Measurements from ENCODE around the gene VEGFA.

The VEGFA gene

DNA sequence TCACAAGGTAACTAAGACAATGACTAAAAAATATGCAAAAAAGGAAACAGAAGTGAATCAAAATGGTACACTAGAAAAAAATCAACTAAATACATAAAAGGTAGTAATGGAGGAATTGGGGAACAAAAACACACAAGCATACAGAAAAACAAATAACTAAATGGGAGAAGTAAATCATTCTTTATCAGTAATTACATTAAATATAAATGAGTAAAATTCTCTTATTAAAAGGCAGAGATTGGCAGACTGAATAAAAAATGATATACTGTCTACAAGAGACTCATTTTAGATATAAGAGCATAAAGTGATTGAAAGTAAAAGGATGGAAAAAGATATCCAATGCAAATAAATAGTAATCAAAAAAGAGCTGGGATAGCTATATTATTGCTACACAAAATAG lies 39.4 kb upstream of the VEGFA start:
- FAIRE-seq = no peak
- no peak for DNase-seq (ENCODE audit: insufficient read length)
- TF ChIP-seq TAF1 (IDR thresholded peaks at IDR 0.05; ENCODE audit: borderline replicate concordance, low read depth, low read length) (no peak), POLR2A (IDR thresholded peaks at IDR 0.05; ENCODE audit: low read depth, low read length) (no peak), POLR2AphosphoS5 (IDR thresholded peaks at IDR 0.05; ENCODE audit: low read depth, low read length) (no peak)

GRCh38 chr6:43733471-43734293 lies 36.3 kb upstream of the VEGFA start:
- DNase-seq (ENCODE audit: insufficient read length) = no peak
- FAIRE-seq = no peak
- no peak for TF ChIP-seq TAF1 (IDR thresholded peaks at IDR 0.05; ENCODE audit: borderline replicate concordance, low read depth, low read length)
- TF ChIP-seq POLR2AphosphoS5 (IDR thresholded peaks at IDR 0.05; ENCODE audit: low read depth, low read length) = no peak

DNA sequence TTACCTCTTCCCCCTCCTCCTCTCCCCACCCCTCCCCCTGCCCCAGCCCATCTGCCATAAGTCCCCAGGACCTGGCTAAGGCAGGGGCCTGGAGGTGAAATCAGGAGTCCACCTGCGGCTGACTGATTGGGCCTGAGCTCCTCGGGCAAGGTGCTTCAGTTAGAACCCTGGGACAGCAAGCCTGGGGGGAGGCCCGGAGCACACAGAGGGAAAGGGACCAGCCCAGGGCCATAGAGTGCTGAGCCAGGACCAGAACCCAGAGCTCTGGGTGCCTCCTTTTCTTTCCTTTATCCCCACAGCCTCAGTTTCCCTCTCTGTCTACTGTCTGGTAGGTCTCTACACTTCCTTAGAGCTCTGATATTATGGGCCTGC lies 35.7 kb upstream of the VEGFA start:
- TF ChIP-seq POLR2AphosphoS5 (IDR thresholded peaks at IDR 0.05; ENCODE audit: low read depth, low read length) (no peak), TAF1 (IDR thresholded peaks at IDR 0.05; ENCODE audit: borderline replicate concordance, low read depth, low read length) (no peak), POLR2A (IDR thresholded peaks at IDR 0.05; ENCODE audit: low read depth, low read length) (no peak)
- DNase-seq (ENCODE audit: insufficient read length) = no peak
- FAIRE-seq = no peak

- DNase-seq (ENCODE audit: insufficient read length) (no peak), FAIRE-seq (no peak)
- TF ChIP-seq POLR2AphosphoS5 (IDR thresholded peaks at IDR 0.05; ENCODE audit: low read depth, low read length) (no peak), POLR2A (IDR thresholded peaks at IDR 0.05; ENCODE audit: low read depth, low read length) (no peak), TAF1 (IDR thresholded peaks at IDR 0.05; ENCODE audit: borderline replicate concordance, low read depth, low read length) (no peak)
Measured at GRCh38 chr6:43735642-43736199, 34.3 kb upstream of the VEGFA start.

DNA sequence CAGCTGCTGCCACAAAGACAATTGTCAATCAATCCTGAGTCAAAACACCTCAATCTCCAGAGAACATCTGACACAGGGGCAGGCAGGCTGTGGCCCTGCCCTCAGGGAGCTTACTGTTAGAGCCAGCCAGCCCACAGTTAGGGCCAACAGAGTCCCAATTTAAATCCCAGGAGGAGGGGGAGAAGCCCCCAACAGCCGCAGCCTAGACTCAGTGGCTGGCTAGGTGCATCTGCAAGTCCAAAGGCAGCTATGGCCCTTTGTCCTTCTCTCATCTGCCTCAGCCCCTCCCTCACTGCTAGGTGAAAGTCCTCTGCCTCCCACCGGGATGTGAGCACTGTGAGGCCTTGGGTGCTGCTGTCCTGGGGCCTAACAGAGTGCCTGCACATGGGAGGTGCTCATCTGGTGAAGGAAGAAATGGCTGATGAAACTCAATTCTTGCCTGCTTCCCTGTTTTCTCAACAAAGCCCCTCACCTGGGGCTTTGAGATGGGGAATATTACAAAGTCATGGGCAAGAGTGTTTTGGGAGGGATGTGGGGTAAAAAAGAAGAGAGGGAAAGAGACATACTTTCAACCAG lies 33.7 kb upstream of the VEGFA start:
- TF ChIP-seq POLR2AphosphoS5 (IDR thresholded peaks at IDR 0.05; ENCODE audit: low read depth, low read length) (no peak), POLR2A (IDR thresholded peaks at IDR 0.05; ENCODE audit: low read depth, low read length) (no peak), TAF1 (IDR thresholded peaks at IDR 0.05; ENCODE audit: borderline replicate concordance, low read depth, low read length) (no peak)
- no peak for FAIRE-seq
- DNase-seq (ENCODE audit: insufficient read length) = no peak

DNA sequence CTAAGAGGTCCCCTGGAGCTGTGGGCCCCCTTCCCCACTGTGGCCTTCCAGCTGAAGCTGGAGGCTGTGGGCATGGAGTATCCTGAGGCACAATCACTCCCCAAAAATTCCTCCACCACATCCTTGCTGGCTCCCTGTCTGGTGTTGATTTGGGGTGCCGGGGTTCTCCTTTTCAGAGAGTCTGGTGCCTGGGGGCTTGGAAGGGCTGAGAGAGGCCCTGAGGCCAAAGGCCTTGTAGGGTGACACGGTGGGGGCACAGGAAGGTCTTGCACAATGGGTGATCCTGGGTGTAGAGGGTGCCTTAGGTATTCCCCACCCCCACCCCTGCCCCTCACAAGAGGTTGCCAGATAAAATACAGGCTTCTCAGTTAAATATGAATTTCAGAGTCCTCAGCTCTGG lies 33.2 kb upstream of the VEGFA start:
- DNase-seq (ENCODE audit: insufficient read length) (no peak), FAIRE-seq (no peak)
- TF ChIP-seq TAF1 (IDR thresholded peaks at IDR 0.05; ENCODE audit: borderline replicate concordance, low read depth, low read length) (no peak), POLR2A (IDR thresholded peaks at IDR 0.05; ENCODE audit: low read depth, low read length) (no peak), POLR2AphosphoS5 (IDR thresholded peaks at IDR 0.05; ENCODE audit: low read depth, low read length) (no peak)

DNA sequence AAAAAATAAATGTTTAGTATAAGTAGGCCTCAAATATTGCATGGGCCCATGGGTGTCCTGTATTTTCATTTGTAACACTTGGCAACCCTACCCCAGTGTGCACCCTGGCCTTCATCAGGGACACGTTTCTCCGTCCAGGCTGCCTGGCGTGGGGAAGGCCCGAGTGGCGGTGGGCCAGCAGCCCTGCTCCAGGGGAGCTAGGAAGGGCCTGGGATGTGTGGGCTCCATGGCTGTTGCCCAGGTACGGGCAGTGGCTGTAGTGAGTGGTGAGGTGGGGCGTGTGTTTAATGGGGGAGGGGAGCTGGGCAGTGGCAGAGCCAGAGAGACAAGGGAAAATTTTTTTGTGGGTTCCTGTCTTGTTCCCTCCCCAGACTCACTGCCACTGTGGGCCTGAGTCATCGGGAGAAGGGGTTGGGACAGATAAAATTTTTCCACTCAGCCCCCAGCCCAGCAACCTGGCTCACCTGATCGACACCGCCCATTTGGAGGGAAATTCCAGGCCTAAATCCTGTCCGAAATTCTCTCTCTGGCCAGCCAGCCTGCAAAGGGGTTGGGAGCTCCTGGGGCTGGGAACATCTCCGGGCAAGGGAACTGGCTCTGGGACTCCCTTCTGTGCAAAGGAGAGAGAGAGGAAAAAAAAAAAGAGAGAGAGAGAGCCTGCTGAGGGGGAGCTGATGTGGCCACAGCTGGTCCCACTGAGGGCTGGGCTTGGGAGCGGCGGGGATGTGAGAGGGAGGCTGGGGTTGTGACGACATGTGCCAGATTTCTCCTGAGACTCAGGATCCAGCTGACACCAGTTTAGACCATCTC lies 32.5 kb upstream of the VEGFA start:
- no peak for TF ChIP-seq POLR2AphosphoS5 (IDR thresholded peaks at IDR 0.05; ENCODE audit: low read depth, low read length)
- TF ChIP-seq POLR2A (IDR thresholded peaks at IDR 0.05; ENCODE audit: low read depth, low read length) = no peak
- TF ChIP-seq TAF1 (IDR thresholded peaks at IDR 0.05; ENCODE audit: borderline replicate concordance, low read depth, low read length) = no peak
- no peak for FAIRE-seq
- DNase-seq (ENCODE audit: insufficient read length) = no peak

DNA sequence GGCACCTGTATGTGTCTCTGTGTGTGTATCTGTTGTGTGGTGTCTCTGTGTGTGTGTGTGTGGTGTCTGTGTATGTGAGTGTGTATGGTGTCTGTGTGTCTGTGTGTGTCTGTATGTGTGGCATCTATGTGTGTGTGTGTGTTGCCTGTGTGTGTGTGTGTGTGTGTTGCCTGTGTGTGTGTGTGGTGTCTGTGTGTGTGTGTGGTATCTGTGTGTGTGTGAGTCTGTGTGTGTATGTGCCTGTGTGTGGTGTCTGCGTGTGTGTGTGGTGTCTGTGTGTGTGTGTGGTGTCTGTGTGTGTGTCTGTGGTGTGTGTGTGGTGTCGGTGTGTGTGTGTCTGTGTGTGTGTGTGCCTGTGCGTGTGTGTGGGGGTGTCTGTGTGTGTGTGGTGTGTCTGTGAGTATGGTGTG lies 31.7 kb upstream of the VEGFA start:
- DNase-seq (ENCODE audit: insufficient read length) (no peak), FAIRE-seq (peak; percentile 42)
- TF ChIP-seq TAF1 (IDR thresholded peaks at IDR 0.05; ENCODE audit: borderline replicate concordance, low read depth, low read length) = no peak
- TF ChIP-seq POLR2AphosphoS5 (IDR thresholded peaks at IDR 0.05; ENCODE audit: low read depth, low read length) = no peak
- TF ChIP-seq POLR2A (IDR thresholded peaks at IDR 0.05; ENCODE audit: low read depth, low read length) = no peak

- FAIRE-seq (no peak), DNase-seq (ENCODE audit: insufficient read length) (no peak)
- TF ChIP-seq POLR2AphosphoS5 (IDR thresholded peaks at IDR 0.05; ENCODE audit: low read depth, low read length) (no peak), TAF1 (IDR thresholded peaks at IDR 0.05; ENCODE audit: borderline replicate concordance, low read depth, low read length) (no peak), POLR2A (IDR thresholded peaks at IDR 0.05; ENCODE audit: low read depth, low read length) (no peak)
Measured at GRCh38 chr6:43738877-43739641, 31.0 kb upstream of the VEGFA start.

GRCh38 chr6:43739642-43740091 lies 30.3 kb upstream of the VEGFA start:
- DNase-seq (ENCODE audit: insufficient read length) (no peak), FAIRE-seq (no peak)
- no peak for TF ChIP-seq TAF1 (IDR thresholded peaks at IDR 0.05; ENCODE audit: borderline replicate concordance, low read depth, low read length)
- TF ChIP-seq POLR2AphosphoS5 (IDR thresholded peaks at IDR 0.05; ENCODE audit: low read depth, low read length) = no peak
- no peak for TF ChIP-seq POLR2A (IDR thresholded peaks at IDR 0.05; ENCODE audit: low read depth, low read length)
